Muscle of arm (tissue), 12 donors: Measurements from ENCODE around the gene POC5. TPM values are rescaled to one million over a fixed set of nuclear protein-coding genes. Genes with fewer than 3 reads are reported as not detected.
"Not testable (repeated sequence)": the region's sequence is repeated elsewhere in the genome, so short reads cannot be mapped to it uniquely, and the experiment has no call there.

Experiments
- DNase-seq: peaks from one replicate; pipeline ENCODE4 v3.0.0-alpha.2; 2013
- polyA plus RNA-seq, 12 donors: library from polyadenylated mRNA; unstranded; fragments of 120-200 nt; gene quantifications; one replicate each; pipeline ENCODE4 v1.2.1, GENCODE V29; 2013; ENCODE audit not compliant: insufficient read length in 12 of 12

The POC5 gene
- polyA plus RNA-seq, 12 donors, result 5.5 to 28.5 (median 9.5) TPM; not detected in 1

DNA sequence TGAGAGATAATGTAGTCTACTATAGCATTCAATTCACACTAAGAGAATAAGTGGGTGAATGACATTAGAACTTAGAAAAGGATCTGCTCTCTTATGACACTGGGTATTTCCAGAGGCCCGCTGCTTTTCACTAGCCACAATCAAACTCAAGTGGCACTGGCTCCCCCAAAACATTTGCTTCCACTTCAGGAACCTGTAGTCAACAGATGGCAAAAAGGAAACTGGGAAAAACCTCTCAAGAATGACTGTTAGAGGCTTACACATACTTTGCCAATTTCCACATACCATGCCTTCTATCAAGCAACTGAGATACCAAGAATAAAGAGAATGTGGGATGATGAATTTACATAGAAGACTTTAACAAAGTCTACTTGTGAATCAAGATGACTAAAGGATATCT lies 11.2 kb downstream of the POC5 start:
- no peak for DNase-seq

GRCh38 chr5:75701856-75702255 lies 15.4 kb downstream of the POC5 start:
- no peak for DNase-seq

- not testable (repeated sequence) for DNase-seq
Measured at GRCh38 chr5:75695472-75696351, 21.5 kb downstream of the POC5 start.

DNA sequence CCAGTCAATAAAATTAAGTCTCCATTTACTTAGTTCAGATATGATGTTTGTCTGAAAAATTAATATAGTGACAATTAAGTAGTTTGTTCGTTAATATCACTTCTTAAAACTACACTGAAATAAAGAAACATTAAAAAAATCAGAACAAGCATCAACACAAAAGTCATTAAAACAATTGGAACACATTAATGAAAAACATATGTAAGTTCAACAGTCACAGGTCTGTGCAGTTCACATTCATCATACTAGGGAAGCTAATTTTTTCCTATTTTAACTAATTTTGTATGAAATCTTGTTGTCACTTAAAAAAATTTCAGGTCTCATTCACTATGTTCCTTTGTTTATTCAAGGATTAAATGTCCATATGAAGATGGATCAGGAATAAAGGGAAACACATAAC lies 22.5 kb downstream of the POC5 start:
- no peak for DNase-seq

DNA sequence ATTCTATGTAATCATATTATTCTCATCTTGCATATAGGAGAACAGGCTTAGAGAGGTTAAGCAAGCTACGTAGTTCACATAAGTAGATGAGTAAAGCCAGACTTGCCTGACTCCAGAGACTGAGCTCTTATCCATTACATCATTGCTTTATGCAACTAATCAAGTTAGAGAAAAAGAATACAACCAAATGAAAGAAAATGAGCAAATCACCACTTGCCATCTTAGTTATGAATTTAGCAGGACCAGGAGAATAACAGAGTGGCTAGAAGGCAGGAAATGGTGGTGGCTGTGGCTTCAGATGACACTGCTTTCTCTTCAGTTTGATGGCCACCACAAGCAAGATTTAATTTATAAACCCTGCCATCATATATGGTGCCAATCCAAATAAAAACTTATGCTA lies 26.6 kb downstream of the POC5 start:
- DNase-seq, result no peak

GRCh38 chr5:75686480-75686879 lies 30.8 kb downstream of the POC5 start:
- DNase-seq, result no peak

GRCh38 chr5:75685141-75685540 lies 32.1 kb downstream of the POC5 start:
- DNase-seq, result no peak

- DNase-seq, result peak; percentile 47
Measured at GRCh38 chr5:75681125-75681830, 36.0 kb downstream of the POC5 start.

- no peak for DNase-seq
Measured at GRCh38 chr5:75678155-75678554, 39.1 kb downstream of the POC5 start.

DNA sequence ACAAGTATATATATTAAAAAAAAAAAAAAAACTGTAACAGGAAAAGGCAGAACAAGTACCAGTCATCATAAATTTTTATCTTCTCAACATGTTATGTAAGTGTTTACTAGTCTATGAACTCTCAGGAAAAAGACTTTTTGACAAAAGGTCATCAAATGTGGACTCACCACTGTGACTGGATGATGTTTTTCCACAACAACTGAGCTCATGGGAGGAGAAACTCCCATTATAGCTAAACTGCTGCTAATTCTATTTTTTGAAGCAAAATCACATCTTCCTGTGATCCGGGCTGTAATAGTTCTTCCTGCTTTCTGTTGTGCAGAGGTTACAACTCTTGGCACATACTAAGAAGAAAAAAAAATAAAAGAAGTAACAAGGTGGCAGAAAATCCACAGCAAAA lies 39.6 kb downstream of the POC5 start:
- no peak for DNase-seq

DNA sequence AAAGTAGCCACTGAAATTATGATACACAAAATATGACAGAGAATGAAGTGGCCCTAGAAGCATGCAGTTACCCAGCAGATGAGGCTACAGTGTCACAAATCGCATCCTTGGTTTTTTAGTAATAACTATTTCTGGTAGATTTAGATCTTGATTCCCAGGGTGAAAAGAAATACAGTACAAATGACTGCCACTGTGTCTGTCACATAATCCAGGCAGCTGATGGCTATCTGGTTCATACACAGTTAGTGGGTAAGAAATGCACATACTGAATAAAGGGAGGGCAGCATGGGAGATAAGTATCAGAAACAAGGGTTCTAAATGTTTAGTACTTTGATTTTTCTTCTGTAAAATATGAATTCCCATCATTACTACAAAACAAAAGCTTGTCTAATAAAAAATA lies 41.5 kb downstream of the POC5 start:
- DNase-seq, result no peak

GRCh38 chr5:75672616-75673015 lies 44.6 kb downstream of the POC5 start:
- DNase-seq, result no peak

GRCh38 chr5:75671506-75671905 lies 45.7 kb downstream of the POC5 start:
- no peak for DNase-seq

DNA sequence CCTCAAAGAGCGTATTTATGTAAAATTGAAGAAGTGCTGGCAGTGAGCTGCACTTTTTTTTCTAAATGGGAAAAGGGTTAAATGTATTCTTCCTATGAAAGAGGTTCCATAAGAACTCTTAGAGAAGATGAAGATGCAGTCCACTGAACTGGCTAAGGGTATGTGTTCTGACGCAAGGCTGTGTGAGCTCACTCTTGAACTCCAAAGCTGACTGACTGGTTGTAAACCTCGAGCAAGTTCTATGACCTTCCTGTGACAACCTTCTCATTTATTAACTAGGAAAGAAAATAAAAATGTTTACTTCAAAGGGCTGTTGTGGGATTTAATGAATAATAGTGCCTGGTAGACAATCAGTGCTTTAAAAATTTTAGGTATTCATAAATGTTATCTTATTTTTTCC lies 46.7 kb downstream of the POC5 start:
- no peak for DNase-seq

GRCh38 chr5:75668977-75669689 lies 48.1 kb downstream of the POC5 start:
- no peak for DNase-seq

DNA sequence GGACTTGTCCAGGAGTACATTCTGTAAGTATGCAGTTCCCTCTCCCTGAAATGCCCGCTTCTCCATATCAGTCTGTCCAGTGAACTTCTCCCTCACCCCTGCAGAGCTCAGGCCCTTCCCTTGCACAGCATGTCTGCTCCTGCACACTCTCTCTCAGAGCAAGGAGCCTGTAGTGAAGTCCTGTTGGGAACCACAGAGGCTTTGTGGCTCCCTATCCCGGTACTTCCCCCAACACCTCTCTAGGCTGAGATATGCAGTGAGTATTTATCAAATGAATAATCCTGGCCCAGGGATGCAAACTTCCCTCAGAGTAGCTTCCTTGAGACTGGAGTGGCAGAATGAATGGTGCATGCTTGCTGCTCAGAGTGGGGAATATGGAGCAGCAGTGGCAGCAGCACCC lies 48.8 kb downstream of the POC5 start:
- DNase-seq, result no peak

DNA sequence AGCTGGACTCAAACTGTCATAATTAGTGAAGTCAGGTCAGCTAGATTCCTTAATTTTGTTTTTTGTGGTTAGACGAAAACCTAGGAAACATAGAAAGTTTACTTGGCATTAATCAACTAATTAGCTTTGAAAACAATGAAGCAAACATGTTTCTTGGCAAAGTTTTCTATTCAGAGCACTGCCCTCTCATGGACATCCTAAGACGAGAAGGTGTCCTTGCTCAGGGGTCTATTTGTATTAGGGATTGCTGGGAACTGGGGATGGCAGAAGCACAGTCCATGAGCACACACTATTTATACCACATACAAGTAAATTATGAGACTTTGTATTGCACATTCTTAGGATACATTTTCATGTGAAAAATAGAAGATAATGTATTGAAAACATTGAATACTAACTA lies 49.7 kb downstream of the POC5 start:
- no peak for DNase-seq

GRCh38 chr5:75666801-75667200 lies 50.4 kb downstream of the POC5 start:
- DNase-seq, result no peak

GRCh38 chr5:75664979-75665378 lies 52.3 kb downstream of the POC5 start:
- DNase-seq, result no peak

DNA sequence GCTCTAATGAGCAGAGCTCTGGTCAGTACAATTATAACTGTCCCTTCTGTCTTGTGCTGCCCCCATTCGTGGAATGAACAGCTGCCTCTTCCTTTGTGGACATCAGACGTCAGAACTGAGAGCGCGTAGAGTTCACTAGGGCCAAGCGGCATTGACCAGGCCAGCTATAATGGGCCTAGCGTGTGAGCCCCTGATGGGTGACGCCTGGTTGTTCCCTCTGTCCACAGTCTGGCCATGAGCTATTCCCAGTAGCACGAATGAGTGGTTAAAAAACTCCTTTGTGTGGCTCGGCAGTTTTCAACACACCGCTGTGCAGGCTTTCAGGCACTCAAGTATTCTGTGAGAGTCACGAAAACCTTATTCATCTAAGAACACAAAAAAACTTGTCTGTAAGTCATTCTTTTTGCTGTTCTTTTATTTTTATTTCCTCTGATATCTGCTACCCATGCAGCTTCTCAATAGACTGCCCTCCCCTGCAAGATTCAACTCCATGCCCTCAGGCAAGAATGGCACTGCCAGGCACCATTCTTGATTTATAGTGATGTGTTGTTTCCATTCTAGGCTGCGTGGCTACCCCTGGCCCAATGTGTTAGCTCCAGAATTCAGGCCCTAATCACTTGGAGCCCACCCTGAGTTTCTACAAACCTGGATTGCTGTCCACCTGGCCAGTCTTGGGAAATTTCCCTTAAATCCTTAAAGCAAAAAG lies 53.5 kb downstream of the POC5 start:
- no peak for DNase-seq

DNA sequence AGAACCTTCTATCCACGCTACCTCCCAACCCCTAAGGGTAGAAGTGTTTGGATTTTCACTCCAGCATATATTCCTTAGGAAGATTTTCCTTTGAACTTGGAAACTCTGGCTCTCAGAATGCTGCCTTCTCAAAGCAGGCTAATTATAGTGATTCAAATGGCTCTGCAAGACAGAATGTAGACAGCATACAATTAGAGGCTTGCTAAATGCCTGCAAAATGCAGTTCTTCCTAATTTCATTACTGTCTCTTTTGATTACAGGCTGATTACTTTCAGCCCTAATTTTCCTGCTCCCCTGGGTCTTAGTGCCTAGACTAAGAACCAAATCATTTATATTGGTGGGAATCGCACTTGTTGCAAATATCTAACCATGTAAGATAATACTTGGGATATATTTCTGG lies 55.2 kb downstream of the POC5 start:
- no peak for DNase-seq
